HPDE6-E6E7 (cell line): ENCODE data around the gene PHACTR3.
A peak's percentile ranks its signal among the peaks of the same experiment; 100 is the strongest.
"Not testable (repeated sequence)": the region's sequence is repeated elsewhere in the genome, so short reads cannot be mapped to it uniquely, and the experiment has no call there.

ENCODE experiments used
- DNase-seq: peaks from one replicate; pipeline ENCODE4 v3.0.0; 2011; ENCODE audit warnings: missing footprints; ENCODE audit errors: extremely low spot score

The PHACTR3 gene

DNA sequence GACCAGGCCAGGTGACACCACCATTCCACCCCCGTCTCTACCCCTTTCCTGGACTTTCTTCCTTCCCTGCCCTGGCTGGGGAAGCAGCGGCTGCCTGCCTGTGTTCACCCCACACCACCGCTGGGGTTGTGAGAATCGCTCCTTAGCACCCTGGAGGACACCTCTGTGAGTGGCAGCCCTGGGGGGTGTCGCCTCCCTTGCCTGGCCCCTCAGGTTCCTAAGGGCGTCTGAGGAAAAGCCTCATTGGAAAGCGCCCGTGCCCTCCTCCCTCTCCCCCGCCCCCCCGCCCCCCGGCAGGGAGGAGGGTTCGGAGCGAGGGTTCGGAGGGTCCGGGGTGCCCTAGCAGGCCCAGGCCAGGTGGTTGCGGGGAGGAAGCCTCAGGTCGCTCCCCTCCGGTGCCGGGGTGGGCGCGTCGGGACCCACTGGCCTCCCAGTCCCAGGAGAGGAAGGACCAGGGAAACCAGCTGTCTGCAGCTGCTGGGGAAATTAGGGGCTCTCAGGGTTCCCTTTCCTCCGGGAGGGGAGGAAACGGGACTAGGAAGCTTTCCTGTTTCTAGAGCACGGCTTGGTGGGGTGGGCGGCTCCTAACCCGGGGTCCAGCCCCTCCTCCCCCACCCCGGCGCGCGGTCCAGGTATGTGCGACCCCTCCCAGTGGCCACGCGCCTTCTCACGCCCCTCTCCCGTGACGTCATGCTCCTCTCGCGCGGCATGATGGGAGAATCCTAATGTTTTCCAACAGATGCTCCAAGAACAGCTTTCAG, at the start of gene PHACTR3:
Gene PHACTR3 (plus strand): TSS at position 760 of the 761 bp plus-strand sequence. CDS start 475 bp downstream, outside the sequence.
- no peak for DNase-seq

DNA sequence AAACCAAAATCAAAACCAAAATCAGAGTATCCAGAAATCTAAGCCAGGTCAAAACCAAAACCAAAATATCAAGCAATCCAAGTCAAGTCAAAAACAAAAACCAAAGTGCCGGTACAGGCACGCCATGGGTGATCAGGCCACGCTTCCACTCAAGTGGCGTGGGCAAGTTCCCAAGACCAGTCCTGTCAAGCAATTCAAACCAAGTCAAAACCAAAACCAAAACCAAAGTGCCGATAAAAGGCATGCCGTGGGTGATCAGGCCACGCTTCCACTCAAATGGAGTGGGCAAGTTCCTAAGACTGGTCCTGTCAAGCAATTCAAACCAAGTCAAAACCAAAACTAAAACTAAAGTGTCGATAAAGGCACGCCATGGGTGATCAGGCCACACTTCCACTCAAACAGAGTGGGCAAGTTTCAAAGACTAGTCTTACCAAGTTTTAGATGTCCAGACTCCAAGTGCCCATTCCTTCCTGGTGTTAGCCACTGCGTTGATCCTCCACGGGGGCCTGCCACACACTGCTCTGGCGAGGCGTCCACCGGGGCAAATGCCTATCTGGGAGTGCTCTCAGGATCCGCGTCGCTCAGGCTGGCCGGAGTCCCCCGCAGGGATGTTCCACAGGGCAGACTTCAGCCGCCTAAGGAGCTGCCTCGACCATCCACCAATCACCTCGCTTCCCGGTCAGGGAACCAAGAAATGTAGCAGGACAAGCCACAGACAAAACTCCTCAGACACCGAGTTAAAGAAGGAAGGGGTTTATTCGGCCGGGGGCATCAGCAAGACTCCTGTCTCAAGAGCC, 46.4 kb upstream of the PHACTR3 start:
- DNase-seq: not testable (repeated sequence)

DNA sequence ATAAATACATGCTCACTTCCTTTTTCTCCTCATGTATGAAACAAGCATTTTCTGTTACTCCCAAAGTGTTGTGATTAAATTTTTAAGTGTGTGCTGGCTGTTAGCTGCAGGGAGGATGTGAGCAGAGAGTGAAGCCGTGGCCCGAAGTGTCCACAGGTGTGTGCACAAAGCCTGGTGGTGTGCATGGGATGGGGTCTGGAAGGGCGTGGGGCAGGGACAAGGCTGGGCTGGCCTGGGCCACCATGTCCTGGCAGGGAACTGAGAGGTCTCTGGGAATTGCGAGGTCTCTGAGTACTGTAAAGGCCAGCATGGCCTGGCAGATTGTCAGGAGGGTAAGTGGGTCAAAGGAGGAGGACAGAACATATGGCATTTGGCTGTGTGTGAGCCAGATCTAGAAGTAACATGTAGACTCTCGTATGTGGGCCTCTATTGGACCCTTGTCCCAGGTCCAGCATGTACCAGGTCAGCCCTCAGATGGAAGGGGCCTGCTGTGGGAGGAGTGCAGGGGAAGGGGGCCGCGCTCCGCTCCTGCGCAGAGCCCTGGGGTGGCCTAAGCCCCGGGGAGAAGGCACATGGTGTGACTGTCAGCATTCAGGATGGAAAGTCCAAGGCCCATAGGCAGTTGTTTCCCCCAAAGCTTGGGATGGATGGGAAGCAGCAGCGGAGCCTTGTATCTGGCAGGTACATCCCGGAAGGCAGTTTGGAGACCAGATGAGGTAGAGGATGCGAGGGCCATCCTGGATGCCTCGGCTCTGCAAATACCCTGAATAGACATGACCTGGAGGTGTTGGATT, 45.1 kb upstream of the PHACTR3 start:
- DNase-seq: no peak

DNA sequence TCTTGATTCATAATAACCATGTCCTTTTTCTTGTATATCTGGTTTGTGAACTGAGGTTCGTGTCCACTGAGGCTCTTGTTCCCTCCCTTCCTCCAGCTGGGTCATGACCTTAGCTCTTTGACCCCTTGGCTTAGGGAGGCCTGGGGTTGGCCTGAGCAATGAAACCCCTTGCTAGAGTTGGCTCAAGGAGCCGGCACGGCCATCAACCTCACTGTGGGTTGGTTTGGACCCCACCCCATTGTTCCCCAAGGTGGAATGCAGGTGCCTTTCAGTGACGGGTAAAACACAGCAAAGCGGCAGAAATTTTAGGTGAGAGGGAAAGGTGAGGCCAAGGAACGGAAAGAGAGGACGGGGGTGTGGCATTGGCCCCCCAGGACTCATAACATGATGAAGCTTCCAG, 44.5 kb upstream of the PHACTR3 start:
- peak; percentile 1 for DNase-seq

DNA sequence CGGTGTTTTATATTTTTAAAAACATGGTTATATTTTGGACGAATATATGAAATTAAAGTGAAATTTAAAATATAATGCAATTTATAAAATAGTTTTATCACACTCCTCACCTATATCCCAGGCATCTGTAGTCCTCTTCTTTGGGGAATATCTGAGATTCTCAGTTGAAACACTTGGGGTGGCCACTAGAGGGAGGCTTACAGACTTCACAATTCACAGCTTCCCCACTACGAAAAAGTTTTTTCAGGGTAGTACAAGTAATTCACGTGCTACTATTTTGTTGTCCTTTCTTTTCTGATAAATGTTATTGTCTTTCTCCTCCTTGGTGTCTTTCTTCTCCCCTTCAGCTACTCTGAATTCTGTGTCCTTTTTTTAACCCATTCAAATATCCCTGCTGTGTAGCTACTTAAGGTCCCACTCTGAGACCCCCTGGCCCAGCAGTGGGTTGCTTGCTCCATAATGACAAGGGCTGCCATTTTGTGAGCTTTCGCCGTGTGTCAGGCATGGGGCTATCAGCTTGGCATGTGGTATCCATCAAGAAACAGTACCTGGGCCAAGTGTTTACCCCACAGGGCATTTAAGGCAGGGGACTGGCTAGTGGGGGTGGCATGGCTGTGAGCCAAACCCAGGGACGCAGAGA, 43.6 kb upstream of the PHACTR3 start:
- DNase-seq: peak; percentile 66

DNA sequence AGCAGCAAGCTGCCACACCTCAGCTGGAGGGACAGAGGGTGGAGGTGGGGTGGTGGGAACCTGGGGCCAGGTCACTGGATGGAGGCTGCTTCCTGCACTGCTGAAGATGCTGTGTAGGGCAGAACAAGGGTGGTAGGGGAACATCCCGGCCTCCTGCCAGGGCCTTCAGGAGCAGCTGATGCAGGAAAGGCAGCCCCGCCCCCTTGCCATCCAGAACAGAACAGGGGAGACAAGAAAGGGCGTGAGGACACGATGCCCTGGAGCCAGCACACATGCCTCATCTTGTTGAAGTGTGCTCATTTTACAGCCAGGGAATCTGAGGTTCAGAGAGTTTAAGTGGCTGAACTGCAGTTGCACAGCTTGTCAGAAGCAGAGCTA, 43.1 kb upstream of the PHACTR3 start:
- no peak for DNase-seq

DNA sequence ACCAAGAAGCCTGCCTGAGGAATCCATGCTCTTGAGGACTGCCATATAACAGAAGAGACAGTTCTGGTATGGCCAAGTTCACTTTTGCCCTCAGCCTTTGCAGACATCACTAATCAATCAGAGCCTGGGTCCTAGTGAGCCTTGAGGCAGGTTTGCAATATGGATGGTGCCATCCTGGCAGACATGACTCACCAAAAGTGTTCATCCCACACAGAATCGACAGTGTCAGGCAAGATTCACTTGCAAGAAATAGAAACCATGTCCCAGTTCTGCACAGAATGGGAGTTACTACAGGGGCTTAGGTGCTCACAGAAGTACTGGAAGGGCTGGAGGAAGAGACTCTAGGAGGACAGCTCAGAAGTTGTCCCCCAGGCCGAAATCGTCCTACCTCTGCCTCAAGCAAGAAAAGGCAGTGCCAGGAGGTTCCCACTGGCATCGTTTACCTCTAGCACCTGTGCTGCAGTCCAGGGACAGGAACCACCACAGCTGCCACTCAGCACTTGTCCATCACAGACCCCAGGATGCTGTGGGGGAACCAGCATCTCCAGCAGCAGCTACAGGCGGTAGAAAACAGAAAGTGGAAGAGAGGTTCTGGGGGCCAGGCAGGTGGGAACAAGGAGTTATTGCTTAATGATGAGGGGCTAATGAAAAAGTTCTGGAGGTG, 42.6 kb upstream of the PHACTR3 start:
- peak; percentile 3 for DNase-seq

DNA sequence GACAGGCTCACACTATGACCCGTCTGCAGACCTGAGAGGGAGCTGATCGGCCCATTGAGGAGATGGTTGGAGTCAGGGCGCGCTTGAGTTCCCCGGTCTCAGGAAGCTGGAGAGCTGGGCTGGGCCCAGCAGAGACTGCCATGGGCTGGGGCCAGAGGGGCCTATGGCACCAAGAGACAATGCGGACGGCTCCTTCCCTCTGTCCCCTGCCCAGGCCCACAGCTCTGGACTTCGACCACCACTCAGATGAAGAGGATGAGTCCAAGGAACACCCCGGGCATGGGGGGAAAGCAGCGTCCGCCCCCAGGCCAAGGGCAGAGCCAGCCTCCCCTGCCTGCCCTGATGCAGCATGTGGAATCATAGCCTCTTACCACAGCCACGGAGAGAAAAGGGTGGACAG, 40.2 kb upstream of the PHACTR3 start:
- DNase-seq: no peak

DNA sequence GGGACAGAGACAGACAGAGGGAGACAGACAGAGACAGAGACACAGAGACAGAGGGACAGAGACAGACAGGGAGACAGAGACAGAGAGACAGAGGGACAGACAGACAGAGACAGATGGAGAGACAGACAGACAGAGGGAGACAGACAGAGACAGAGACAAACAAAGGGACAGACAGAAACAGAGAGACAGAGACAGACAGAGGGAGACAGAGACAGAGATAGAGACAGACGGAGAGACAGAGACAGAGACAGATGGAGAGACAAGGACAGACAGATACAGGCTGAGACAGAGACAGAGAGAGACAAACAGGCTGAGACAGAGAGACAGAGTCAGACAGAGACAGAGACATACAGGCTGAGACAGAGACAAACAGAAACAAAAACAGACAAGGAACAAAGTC, 39.4 kb upstream of the PHACTR3 start:
- no peak for DNase-seq

DNA sequence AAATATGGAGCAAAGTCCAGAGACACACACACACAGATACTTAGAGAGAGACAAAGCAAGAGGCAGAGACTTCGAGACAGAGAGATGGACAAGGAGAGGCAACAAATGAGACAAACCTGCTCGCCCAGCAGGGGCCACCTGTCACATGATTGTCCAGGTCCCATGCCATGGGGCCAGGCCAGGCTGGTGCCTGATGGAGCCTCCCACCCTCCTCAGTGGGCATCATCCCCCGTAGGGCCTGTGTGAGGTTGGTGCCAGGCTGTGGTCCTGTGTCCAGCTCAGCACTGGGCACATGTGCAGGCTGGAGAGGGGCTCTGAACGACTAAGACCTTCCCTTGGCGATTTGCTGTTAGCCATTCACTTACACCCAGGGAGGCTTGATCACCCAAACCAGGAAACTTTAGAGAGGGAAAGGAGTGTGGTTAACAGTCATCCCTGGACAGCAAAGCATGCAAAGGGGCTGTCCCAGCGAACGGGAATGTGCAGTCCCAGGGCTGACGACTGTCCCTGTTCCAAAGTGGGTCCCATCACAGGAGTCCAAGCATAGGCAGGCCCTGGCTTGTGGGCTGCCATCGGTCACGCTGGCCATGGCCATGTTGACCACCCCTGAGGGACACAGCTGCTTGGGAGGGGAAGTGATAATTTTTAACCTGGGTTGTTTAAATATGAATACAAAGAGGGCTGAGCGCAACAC, 38.4 kb upstream of the PHACTR3 start:
- no peak for DNase-seq

DNA sequence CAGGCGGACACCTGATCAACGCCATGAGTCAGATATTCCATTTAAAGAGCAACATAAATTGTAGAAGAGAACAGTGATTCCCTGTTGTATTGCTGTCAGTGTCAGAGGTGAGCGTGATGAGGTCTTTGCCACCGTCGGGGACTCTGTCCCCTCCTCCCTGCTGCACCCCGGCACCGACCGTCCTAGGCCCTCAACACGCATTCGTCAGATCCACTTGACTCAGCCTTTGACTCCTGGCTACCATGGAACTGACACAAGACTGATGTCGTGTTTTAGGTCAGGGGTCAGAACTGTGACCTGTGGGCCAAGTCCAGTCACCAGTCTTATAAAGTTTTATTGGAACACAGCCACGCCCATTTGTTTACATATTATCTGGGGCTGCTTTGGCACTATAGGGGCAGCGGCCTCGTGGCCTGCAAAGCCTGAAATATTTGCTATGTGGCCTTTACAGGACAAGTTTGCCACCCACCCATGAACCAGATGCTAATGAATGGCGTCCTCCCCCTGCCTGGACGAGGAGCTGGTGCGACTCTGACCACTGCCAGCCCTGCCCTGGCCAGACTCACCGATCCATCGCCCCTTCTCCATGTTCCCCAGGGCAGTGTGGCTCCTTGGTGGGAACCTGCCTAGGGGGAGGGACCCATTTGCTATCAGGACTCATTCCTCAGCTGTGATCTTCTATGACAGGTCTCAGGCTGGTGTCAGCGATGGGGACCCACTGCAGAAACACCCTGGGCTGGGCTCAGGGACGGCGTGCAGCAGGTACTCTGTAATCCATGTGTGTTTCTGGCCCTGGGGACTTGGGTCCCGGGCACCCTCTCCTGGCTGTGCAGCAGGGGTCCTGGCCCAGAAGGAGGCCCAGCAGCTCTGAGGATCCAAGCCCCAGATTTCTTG, 37.5 kb upstream of the PHACTR3 start:
- no peak for DNase-seq

DNA sequence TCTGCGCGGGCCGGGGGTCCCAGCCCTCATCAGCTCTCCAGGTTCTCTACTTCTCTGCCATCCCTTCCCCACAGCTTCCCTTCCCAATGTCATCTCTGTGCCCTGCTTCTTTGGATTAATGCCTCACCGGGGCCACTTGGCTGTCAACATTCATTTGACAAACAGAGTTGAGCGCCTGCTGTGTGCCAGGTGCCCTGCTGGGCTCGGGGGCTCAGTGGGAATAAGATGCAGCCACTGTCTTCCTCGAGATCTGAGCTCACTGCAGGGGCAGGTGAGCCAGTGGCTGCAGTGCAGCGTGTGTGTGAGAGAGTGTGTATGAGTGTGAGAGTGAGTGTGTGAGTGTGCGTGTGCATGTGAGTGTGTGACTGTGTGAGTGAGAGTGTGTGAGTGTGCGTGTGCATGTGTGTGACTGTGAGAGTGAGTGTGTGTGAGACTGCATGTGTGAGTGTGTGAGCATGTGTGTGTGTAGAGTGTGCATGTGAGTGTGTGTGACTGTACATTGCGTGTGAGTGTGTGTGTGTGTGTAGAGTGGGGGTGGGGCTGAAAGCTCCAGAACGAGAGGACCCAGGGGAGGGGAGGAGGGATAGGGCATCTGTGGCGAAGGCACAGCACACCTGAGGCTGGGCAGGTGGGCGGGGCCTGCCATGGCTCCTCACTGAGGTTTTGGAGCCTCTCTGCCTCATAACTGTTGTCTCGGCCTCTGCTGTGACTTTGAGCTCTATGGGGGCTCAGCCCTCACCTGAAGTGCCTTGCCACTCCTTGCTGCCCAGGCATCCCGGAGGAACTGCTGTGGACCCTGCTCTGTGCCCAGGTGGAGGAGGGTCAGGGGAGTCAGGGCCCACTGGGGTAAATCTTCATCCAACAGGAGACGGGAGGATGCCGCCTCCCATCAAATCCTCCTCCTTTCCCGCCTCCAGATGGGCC, 36.5 kb upstream of the PHACTR3 start:
- no peak for DNase-seq

DNA sequence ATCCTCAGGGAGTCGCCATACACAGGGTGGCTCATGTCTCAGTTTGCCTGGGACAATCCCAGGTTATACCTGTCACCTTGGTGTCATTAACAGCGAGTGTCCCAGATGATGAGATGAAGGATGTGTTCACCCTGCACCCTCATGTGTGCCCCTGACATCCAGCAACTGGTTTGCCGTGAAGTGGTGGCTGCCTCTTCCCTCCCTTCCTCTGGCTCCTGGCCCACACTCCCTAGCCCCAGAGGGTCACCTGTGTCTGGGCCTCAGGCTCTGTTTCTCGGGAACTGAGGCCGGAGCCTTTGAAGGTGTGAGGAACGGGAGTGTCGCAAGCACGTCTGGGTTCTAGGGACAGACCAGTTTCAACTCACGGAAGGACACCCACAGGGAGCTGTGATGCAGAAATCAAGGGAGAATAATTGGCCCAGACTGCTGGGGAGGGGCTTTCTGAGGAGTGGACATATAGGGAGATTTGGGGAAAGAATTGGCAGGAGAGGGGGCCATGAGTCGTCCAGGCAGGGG, 35.8 kb upstream of the PHACTR3 start:
- no peak for DNase-seq

DNA sequence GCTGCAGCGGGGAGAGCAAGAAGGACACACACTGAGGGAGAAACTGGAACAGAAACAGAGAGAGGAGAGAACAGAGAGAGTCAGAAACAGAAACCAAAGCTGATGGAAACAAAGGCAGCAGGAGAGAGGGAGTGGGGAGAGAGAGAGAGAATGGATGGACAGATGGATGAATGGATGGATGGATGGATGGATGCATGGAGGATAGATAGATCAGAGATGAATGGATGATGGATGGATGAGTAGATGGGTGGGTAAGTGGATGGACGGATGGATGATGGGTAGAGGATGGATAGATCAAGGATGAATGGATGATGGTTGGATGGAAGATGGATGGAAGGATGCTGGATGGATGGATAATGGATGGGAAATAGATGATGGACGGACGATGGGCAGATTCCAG, 35.0 kb upstream of the PHACTR3 start:
- DNase-seq: no peak

DNA sequence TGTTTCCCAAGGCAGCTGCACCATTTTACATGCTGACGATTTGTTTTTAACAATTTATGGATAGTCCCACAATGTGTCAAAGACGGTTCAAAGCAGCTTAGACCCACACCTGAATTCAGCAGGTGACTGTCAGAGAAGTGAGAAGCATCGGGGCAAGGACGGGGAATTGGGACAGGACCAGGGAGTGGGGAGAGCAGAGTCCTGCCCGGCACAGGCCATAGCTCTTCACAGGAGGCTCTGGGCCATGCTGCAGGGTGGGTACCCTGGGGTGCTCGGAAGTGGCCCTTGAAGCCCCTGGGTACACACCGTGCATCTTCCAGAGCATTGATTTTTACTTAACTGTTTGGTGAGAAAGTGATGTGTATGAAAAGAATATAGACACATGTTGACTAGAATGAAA, 33.2 kb upstream of the PHACTR3 start:
- DNase-seq: no peak

DNA sequence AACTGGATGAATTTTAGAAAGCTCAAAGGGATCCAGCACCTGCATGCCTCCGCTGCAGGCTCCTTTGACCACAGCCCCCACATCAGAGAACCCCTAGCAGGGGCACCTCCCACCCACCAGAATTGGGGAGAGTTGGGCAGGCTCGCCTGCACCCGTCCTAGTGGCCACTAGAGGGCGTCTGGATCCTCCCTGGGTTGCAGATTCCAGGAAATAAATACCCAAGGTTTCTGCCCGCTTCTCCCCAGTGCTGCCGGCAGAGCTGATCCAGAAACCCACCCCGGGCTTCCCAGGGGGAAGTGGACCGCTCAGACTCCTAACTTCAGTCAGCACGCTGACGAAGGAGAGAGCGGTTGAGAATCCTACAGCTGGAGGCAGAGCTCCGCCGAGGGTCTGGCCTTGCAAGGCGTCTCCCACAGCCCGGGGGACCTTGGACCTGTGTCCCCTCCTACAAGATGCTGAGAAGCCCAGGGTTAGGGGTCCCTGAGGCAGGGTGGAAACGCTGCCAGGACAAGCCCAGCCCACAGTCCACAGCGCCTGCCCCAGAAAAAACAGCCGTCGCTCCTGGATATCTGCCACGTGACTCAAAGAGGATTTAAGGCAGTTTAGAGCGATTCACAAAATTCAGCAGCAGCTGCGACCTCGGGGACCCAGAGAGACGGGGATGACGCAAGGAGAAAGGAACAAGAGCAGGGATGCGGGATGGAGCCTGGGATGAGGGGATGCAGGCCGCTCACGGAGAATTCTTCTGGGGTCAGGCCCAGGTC, 32.6 kb upstream of the PHACTR3 start:
- DNase-seq: peak; percentile 90

DNA sequence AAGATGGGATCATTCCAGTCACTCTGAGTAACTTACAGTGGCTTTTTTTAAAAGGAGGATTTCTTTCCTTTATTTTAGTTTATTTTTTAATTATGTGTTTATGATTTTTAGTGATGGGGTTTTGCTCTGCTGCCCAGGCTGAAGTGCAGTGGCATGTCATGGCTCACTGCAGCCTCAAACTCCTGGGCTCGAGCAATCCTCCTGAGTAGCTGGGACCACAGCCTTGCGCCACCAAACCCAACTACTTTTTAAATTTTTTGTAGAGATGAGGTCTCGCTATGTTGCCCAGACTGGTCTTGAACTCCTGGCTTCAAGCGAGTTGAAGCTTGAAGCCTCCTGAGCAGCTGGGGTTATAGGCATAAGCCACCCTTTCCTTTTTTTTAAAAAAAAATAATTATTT, 31.8 kb upstream of the PHACTR3 start:
- DNase-seq: no peak

DNA sequence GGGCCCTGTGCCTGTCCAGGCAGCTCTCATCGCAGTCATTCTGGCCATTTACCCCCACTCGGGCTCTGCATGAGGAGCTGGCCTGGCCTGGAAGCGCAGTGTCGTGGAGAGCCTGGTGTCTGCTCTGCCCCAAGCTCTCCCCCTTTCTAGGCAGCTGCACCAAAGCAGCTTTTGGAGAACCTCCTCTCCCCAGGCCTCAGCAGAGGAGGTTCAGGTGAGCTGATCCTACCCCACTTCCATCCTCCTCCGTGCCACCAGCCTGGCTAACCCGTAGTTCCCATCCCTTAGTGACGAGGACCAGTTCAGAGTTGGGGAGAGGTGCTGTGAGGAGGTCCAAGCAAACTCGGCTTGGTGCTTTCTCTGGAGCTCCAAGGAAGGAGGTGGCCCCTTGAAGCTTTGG, 30.5 kb upstream of the PHACTR3 start:
- no peak for DNase-seq
